Measurements from ENCODE around the gene PPM1L.

The PPM1L gene

GRCh38 chr3:161070980-161071663, 315.1 kb downstream of the PPM1L start:
- no peak for DNase-seq (ENCODE audit: low read depth in 1 of 2, low spot score in 1 of 2)
- H3K27ac ChIP-seq (replicated peaks) = no peak overlapping the region
- no peak for TF ChIP-seq REST (IDR thresholded peaks at IDR 0.05; ENCODE audit: insufficient replicate concordance, low read depth)
- no peak for TF ChIP-seq POLR2AphosphoS5 (IDR thresholded peaks at IDR 0.05; ENCODE audit: low read depth)
- H3K27me3 ChIP-seq (ENCODE audit: insufficient read depth, poor library complexity, severe bottlenecking) = no peaks in the 10 kb centered on the region
- no peak overlapping the region for H3K4me3 ChIP-seq (replicated peaks; ENCODE audit: insufficient read depth, low read length)

GRCh38 chr3:161072211-161072621, 316.2 kb downstream of the PPM1L start:
- Histone ChIP-seq H3K27ac (replicated peaks) (no peak overlapping the region), H3K27me3 (ENCODE audit: insufficient read depth, poor library complexity, severe bottlenecking) (no peaks in the 10 kb centered on the region), H3K4me3 (replicated peaks; ENCODE audit: insufficient read depth, low read length) (no peak overlapping the region)
- DNase-seq (ENCODE audit: low read depth in 1 of 2, low spot score in 1 of 2) = no peak
- TF ChIP-seq REST (IDR thresholded peaks at IDR 0.05; ENCODE audit: insufficient replicate concordance, low read depth) (no peak), SPI1 (IDR thresholded peaks at IDR 0.05; ENCODE audit: borderline replicate concordance, low read depth) (no peak), CTCF (IDR thresholded peaks at IDR 0.05; ENCODE audit: insufficient read depth, low read length) (no peak), GABPA (IDR thresholded peaks at IDR 0.05; ENCODE audit: low read depth) (no peak), POLR2AphosphoS5 (IDR thresholded peaks at IDR 0.05; ENCODE audit: low read depth) (no peak)

- TF ChIP-seq GABPA (IDR thresholded peaks at IDR 0.05; ENCODE audit: low read depth) (no peak), POLR2AphosphoS5 (IDR thresholded peaks at IDR 0.05; ENCODE audit: low read depth) (no peak), REST (IDR thresholded peaks at IDR 0.05; ENCODE audit: insufficient replicate concordance, low read depth) (no peak), SPI1 (IDR thresholded peaks at IDR 0.05; ENCODE audit: borderline replicate concordance, low read depth) (no peak)
- Histone ChIP-seq H3K27me3 (ENCODE audit: insufficient read depth, poor library complexity, severe bottlenecking) (no peaks in the 10 kb centered on the region), H3K27ac (replicated peaks) (no peak overlapping the region), H3K4me3 (replicated peaks; ENCODE audit: insufficient read depth, low read length) (no peak overlapping the region)
- DNase-seq (ENCODE audit: low read depth in 1 of 2, low spot score in 1 of 2) = no peak
Measured at GRCh38 chr3:161072751-161073150, 316.7 kb downstream of the PPM1L start.

- no peak for DNase-seq (ENCODE audit: low read depth in 1 of 2, low spot score in 1 of 2)
- no peak for TF ChIP-seq GABPA (IDR thresholded peaks at IDR 0.05; ENCODE audit: low read depth)
- TF ChIP-seq CTCF (IDR thresholded peaks at IDR 0.05; ENCODE audit: insufficient read depth, low read length) = no peak
- no peak for TF ChIP-seq SPI1 (IDR thresholded peaks at IDR 0.05; ENCODE audit: borderline replicate concordance, low read depth)
- no peak for TF ChIP-seq POLR2AphosphoS5 (IDR thresholded peaks at IDR 0.05; ENCODE audit: low read depth)
- TF ChIP-seq REST (IDR thresholded peaks at IDR 0.05; ENCODE audit: insufficient replicate concordance, low read depth) = no peak
- H3K4me3 ChIP-seq (replicated peaks; ENCODE audit: insufficient read depth, low read length) = no peak overlapping the region
- no peaks in the 10 kb centered on the region for H3K27me3 ChIP-seq (ENCODE audit: insufficient read depth, poor library complexity, severe bottlenecking)
- no peak overlapping the region for H3K27ac ChIP-seq (replicated peaks)
Measured at GRCh38 chr3:161073181-161073580, 317.1 kb downstream of the PPM1L start.
